CD4-positive, alpha-beta T cell (primary cell): ENCODE measurements around the gene MEP1B. TPM values are rescaled to one million over a fixed set of nuclear protein-coding genes. Genes with fewer than 3 reads are reported as not detected.
"Not testable (repeated sequence)": the region's sequence is repeated elsewhere in the genome, so short reads cannot be mapped to it uniquely, and the experiment has no call there.

Source experiments
- ATAC-seq: fragments of 200-7000 bp; cut with Tn5 transposase; one replicate; pipeline ENCODE4 v1.10.0; 2022; ENCODE audit warnings: mild to moderate bottlenecking; ENCODE audit not compliant: poor library complexity
- CTCF ChIA-PET: fragments of 350-600 bp; sonication (Branson Sonifier 250); formaldehyde crosslinking; loops from one replicate; lab custom pipeline; 2021; ENCODE audit warnings: antibody characterized with exemption, inconsistent platforms; lab: Charles Lee
- POLR2A ChIA-PET: fragments of 350-600 bp; sonication (Branson Sonifier 250); formaldehyde crosslinking; loops from one replicate; lab custom pipeline; 2021; ENCODE audit warnings: antibody characterized with exemption, inconsistent platforms; lab: Charles Lee
- DNase-seq, 14 experiments: peaks; one replicate each; pipeline ENCODE4 v3.0.0-alpha.2; 2013 to 2020; ENCODE audit warnings: mixed read lengths in 2 of 14
- H3K27ac ChIP-seq, 2 donors: one replicate each; pipeline versions ENCODE4 v1.5.1 to v1.7.0; 2013; ENCODE audit warnings: low read length in 2 of 2, low read depth in 1 of 2, mild to moderate bottlenecking in 1 of 2
- H3K27me3 ChIP-seq, 2 experiments: 1 replicate in 1 of 2; 2 replicates in 1 of 2; pipeline versions ENCODE4 v1.6.1 to v1.7.0; 2013; ENCODE audit warnings: low read length in 2 of 2, control low read depth in 1 of 2, mild to moderate bottlenecking in 1 of 2, moderate library complexity in 1 of 2; ENCODE audit not compliant: insufficient read depth in 2 of 2, control insufficient read depth in 1 of 2
- H3K36me3 ChIP-seq: one replicate; pipeline ENCODE4 v1.6.1; 2013; ENCODE audit warnings: low read length, control low read depth; ENCODE audit not compliant: insufficient read depth
- H3K4me1 ChIP-seq: one replicate; pipeline ENCODE4 v1.6.1; 2013; ENCODE audit warnings: low read length, control low read depth; ENCODE audit not compliant: insufficient read depth
- H3K4me3 ChIP-seq: one replicate; pipeline ENCODE4 v1.5.1; 2013; ENCODE audit warnings: mild to moderate bottlenecking, low read length, moderate library complexity
- H3K9me3 ChIP-seq, 2 experiments: 1 replicate in 1 of 2; 2 replicates in 1 of 2; pipeline versions ENCODE4 v1.6.1 to v1.7.0; 2013; ENCODE audit warnings: low read length in 2 of 2, mild to moderate bottlenecking in 2 of 2, control low read depth in 1 of 2, moderate library complexity in 1 of 2; ENCODE audit not compliant: control insufficient read depth in 1 of 2, insufficient read depth in 1 of 2
- H3K27ac Mint-ChIP-seq: one replicate; pipeline ENCODE4 v1.8.0; 2020; ENCODE audit warnings: mixed read lengths
- H3K27me3 Mint-ChIP-seq: one replicate; pipeline ENCODE4 v1.8.0; 2021; ENCODE audit warnings: mixed read lengths
- H3K36me3 Mint-ChIP-seq: one replicate; pipeline ENCODE4 v1.8.0; 2021; ENCODE audit warnings: low read depth, mixed read lengths
- H3K4me1 Mint-ChIP-seq: one replicate; pipeline ENCODE4 v1.8.0; 2021; ENCODE audit warnings: low read depth, mixed read lengths
- H3K4me3 Mint-ChIP-seq: one replicate; pipeline ENCODE4 v1.8.0; 2020; ENCODE audit warnings: mild to moderate bottlenecking, mixed read lengths
- H3K9me3 Mint-ChIP-seq: one replicate; pipeline ENCODE4 v1.8.0; 2020; ENCODE audit warnings: mixed read lengths
- CTCF ChIP-seq: fragments of 200-600 bp; IDR thresholded peaks from one replicate; pipeline ENCODE4 v1.8.0; 2022; ENCODE audit warnings: antibody characterized with exemption, mild to moderate bottlenecking
- intact Hi-C, 2 experiments: fragments of 100-400 bp; cut with DNase I in 1 of 2; cut with micrococcal nuclease in 1 of 2; formaldehyde crosslinking; loops; one replicate each; pipeline versions ENCODE4 v1.15.1 to v1.9.0; 2023 to 2025; cut with DNase I, micrococcal nuclease
- total RNA-seq, 174 experiments: library from RNA in 2 of 174; stranded (reverse) in 2 of 174; gene quantifications; one replicate each; pipeline ENCODE4 v1.2.3 and lab custom pipeline; 2021 to 2026

MEP1B gene
- total RNA-seq, 2 experiments from 2014 or later: not detected

- Mint-ChIP-seq H3K9me3 (no peaks in the 10 kb centered on the region), H3K4me3 (no peak overlapping the region), H3K36me3 (no peaks in the 10 kb centered on the region), H3K4me1 (no peaks in the 10 kb centered on the region), H3K27ac (no peak overlapping the region), H3K27me3 (peaks cover 5% of the 10 kb centered on the region)
- no peaks in the 10 kb centered on the region for H3K36me3 ChIP-seq
- H3K4me3 ChIP-seq: no peak overlapping the region
- no peak overlapping the region for H3K27ac ChIP-seq
- intact Hi-C loops: no loop called here
- no peak for ATAC-seq
- H3K4me1 ChIP-seq: no peaks in the 10 kb centered on the region
- H3K9me3 ChIP-seq: no peaks in the 10 kb centered on the region
- TF ChIP-seq CTCF: no peak
- no peaks in the 10 kb centered on the region for H3K27me3 ChIP-seq
- no peak for DNase-seq
- ChIA-PET CTCF (no interaction called here), POLR2A (no interaction called here)
Measured at GRCh38 chr18:32174719-32175118, 15.1 kb upstream of the MEP1B start.

GRCh38 chr18:32175265-32175664 lies 14.6 kb upstream of the MEP1B start:
- CTCF ChIA-PET: no interaction called here

GRCh38 chr18:32176745-32177144 lies 13.1 kb upstream of the MEP1B start:
- H3K27me3 ChIP-seq, H3K27ac Mint-ChIP-seq, H3K36me3 Mint-ChIP-seq, H3K4me1 Mint-ChIP-seq, intact Hi-C loops, DNase-seq, H3K4me1 ChIP-seq, CTCF ChIA-PET, ATAC-seq, H3K9me3 ChIP-seq, H3K4me3 Mint-ChIP-seq, H3K27ac ChIP-seq, POLR2A ChIA-PET, H3K27me3 Mint-ChIP-seq, H3K36me3 ChIP-seq, H3K4me3 ChIP-seq, H3K9me3 Mint-ChIP-seq: not testable (repeated sequence)

More at GRCh38 chr18:32175265-32175664, 14.6 kb upstream of the MEP1B start:
- H3K9me3 ChIP-seq: no peaks in the 10 kb centered on the region
- Mint-ChIP-seq H3K27ac (no peak overlapping the region), H3K36me3 (no peaks in the 10 kb centered on the region), H3K4me3 (no peak overlapping the region), H3K4me1 (no peaks in the 10 kb centered on the region), H3K27me3 (peaks cover 5% of the 10 kb centered on the region), H3K9me3 (no peaks in the 10 kb centered on the region)
- no peaks in the 10 kb centered on the region for H3K4me1 ChIP-seq
- DNase-seq (no peak), ATAC-seq (no peak)
- H3K36me3 ChIP-seq: no peaks in the 10 kb centered on the region
- H3K4me3 ChIP-seq: no peak overlapping the region
- H3K27ac ChIP-seq: no peak overlapping the region
- H3K27me3 ChIP-seq: no peaks in the 10 kb centered on the region
- intact Hi-C loops: no loop called here
- no peak for TF ChIP-seq CTCF
- POLR2A ChIA-PET: no interaction called here

GRCh38 chr18:32177530-32177929 lies 12.3 kb upstream of the MEP1B start:
- Mint-ChIP-seq H3K36me3 (no peaks in the 10 kb centered on the region), H3K27me3 (peaks cover 5% of the 10 kb centered on the region), H3K27ac (no peak overlapping the region), H3K4me3 (no peak overlapping the region), H3K4me1 (no peaks in the 10 kb centered on the region), H3K9me3 (no peaks in the 10 kb centered on the region)
- intact Hi-C loops: no loop called here
- no peak for TF ChIP-seq CTCF
- no peaks in the 10 kb centered on the region for H3K4me1 ChIP-seq
- CTCF ChIA-PET: no interaction called here
- H3K9me3 ChIP-seq: no peaks in the 10 kb centered on the region
- no peaks in the 10 kb centered on the region for H3K27me3 ChIP-seq
- H3K27ac ChIP-seq: no peak overlapping the region
- POLR2A ChIA-PET: no interaction called here
- no peak overlapping the region for H3K4me3 ChIP-seq
- ATAC-seq: no peak
- no peak for DNase-seq
- no peaks in the 10 kb centered on the region for H3K36me3 ChIP-seq
